H1 (cell line): ENCODE results near the gene EFEMP2. TPM values are rescaled to one million over a fixed set of nuclear protein-coding genes. Genes with fewer than 3 reads are reported as not detected.

Experiments used
- CTCF ChIA-PET: fragments of 300-600 bp; sonication (Branson Sonifier 250); formaldehyde crosslinking; loops from one replicate; lab custom pipeline; 2021; ENCODE audit not compliant: partially characterized antibody; lab: Charles Lee
- POLR2A ChIA-PET: fragments of 300-600 bp; sonication (Branson Sonifier 250); formaldehyde crosslinking; loops from one replicate; lab custom pipeline; 2021; ENCODE audit warnings: inconsistent platforms; ENCODE audit not compliant: partially characterized antibody; lab: Charles Lee
- DNase-seq, 2 experiments: peaks; one replicate each; pipeline versions ENCODE4 v3.0.0 to v3.0.0-alpha.2; 2010 to 2022; ENCODE audit warnings: low spot score in 2 of 2, low read depth in 1 of 2, mixed read lengths in 1 of 2
- FAIRE-seq: peaks from 2 replicates; lab custom pipeline; 2011; peaks lifted over from hg19 to GRCh38; lab: Jason Lieb, UNC
- H2AFZ ChIP-seq: 2 replicates; pipeline ENCODE4 v1.8.1; 2012; ENCODE audit warnings: low read length, inconsistent platforms
- H2AK5ac ChIP-seq: 2 replicates; pipeline ENCODE4 v1.6.1; 2013; ENCODE audit warnings: low read depth, low read length
- H2BK120ac ChIP-seq: replicated peaks from 2 replicates; pipeline ENCODE3; 2013; ENCODE audit warnings: low read depth, low read length, inconsistent platforms
- H2BK12ac ChIP-seq: 2 replicates; pipeline ENCODE4 v1.6.1; 2013; ENCODE audit warnings: low read depth, low read length
- H2BK15ac ChIP-seq: 2 replicates; pipeline ENCODE4 v1.6.1; 2013; ENCODE audit warnings: low read length
- H2BK20ac ChIP-seq: 2 replicates; pipeline ENCODE4 v1.6.1; 2013; ENCODE audit warnings: low read length
- H2BK5ac ChIP-seq: 2 replicates; pipeline ENCODE4 v1.6.1; 2013; ENCODE audit warnings: low read depth, low read length
- H3K14ac ChIP-seq: 2 replicates; pipeline ENCODE4 v1.6.1; 2013; ENCODE audit warnings: inconsistent platforms; ENCODE audit not compliant: insufficient read length
- H3K18ac ChIP-seq: 2 replicates; pipeline ENCODE4 v1.6.1; 2013; ENCODE audit warnings: low read length; ENCODE audit errors: extremely low read depth
- H3K23ac ChIP-seq: 2 replicates; pipeline ENCODE4 v1.6.1; 2013; ENCODE audit warnings: inconsistent platforms; ENCODE audit not compliant: insufficient read length
- H3K23me2 ChIP-seq: 2 replicates; pipeline ENCODE4 v1.6.1; 2013; ENCODE audit warnings: low read depth, low read length
- H3K27ac ChIP-seq: 2 replicates; pipeline ENCODE4 v1.6.1; 2011; ENCODE audit warnings: low read depth, low read length, inconsistent platforms
- H3K27me3 ChIP-seq, 4 experiments: replicated peaks in 1 of 4; 1 replicate in 1 of 4; 2 replicates in 3 of 4; pipeline versions ENCODE4 v1.6.1 to v1.8.1; 2011 to 2013; ENCODE audit warnings: low read length in 3 of 4, mild to moderate bottlenecking in 3 of 4, inconsistent platforms in 2 of 4, mixed read lengths in 2 of 4, moderate library complexity in 1 of 4; ENCODE audit not compliant: control insufficient read depth in 3 of 4, insufficient read depth in 3 of 4; ENCODE audit errors: extremely low read depth in 1 of 4
- H3K36me3 ChIP-seq, 4 experiments: 2 replicates each; pipeline versions ENCODE4 v1.6.1 to v1.8.1; 2011 to 2013; ENCODE audit warnings: mild to moderate bottlenecking in 4 of 4, low read length in 3 of 4, moderate library complexity in 2 of 4, control low read depth in 1 of 4, inconsistent platforms in 1 of 4; ENCODE audit not compliant: insufficient read depth in 4 of 4, control insufficient read depth in 2 of 4
- H3K4ac ChIP-seq: replicated peaks from 2 replicates; pipeline ENCODE3; 2013; ENCODE audit warnings: low read length, low read depth, mixed read lengths, inconsistent platforms; ENCODE audit not compliant: insufficient read length
- H3K4me1 ChIP-seq, 4 experiments: replicated peaks in 1 of 4; 1 replicate in 1 of 4; 2 replicates in 3 of 4; pipeline versions ENCODE4 v1.6.1 to v1.8.1; 2011 to 2013; ENCODE audit warnings: low read length in 3 of 4, inconsistent platforms in 2 of 4, mixed read lengths in 1 of 4; ENCODE audit not compliant: insufficient read depth in 4 of 4, control insufficient read depth in 3 of 4
- H3K4me2 ChIP-seq, 2 experiments: 2 replicates each; pipeline versions ENCODE4 v1.6.1 to v1.8.1; 2011 to 2013; ENCODE audit warnings: low read depth in 2 of 2, low read length in 2 of 2, control low read depth in 1 of 2, inconsistent platforms in 1 of 2, mild to moderate bottlenecking in 1 of 2; ENCODE audit not compliant: insufficient read depth in 1 of 2
- H3K4me3 ChIP-seq, 4 experiments: fragments of 200-600, 300-600 bp in 1 of 4; sonication (generic), shearing (Covaris generic), sonication (Bioruptor Twin) in 1 of 4; 2 replicates each; pipeline versions ENCODE4 v1.5.1 to v1.8.1; 2011 to 2016; ENCODE audit warnings: low read length in 4 of 4, low read depth in 3 of 4, control low read depth in 2 of 4, inconsistent platforms in 2 of 4, mild to moderate bottlenecking in 2 of 4, mixed read lengths in 1 of 4, moderate library complexity in 1 of 4; ENCODE audit not compliant: insufficient read depth in 2 of 4; ENCODE audit errors: extremely low read depth in 1 of 4
- H3K56ac ChIP-seq: replicated peaks from 2 replicates; pipeline ENCODE3; 2013; ENCODE audit warnings: low read depth, mild to moderate bottlenecking, mixed read lengths, low read length, inconsistent platforms; ENCODE audit not compliant: insufficient read length
- H3K79me1 ChIP-seq: 2 replicates; pipeline ENCODE4 v1.6.1; 2013; ENCODE audit warnings: low read depth, low read length, control low read depth
- H3K79me2 ChIP-seq, 2 experiments: 2 replicates each; pipeline versions ENCODE4 v1.6.1 to v1.8.1; 2012 to 2013; ENCODE audit warnings: low read length in 2 of 2, mild to moderate bottlenecking in 2 of 2, inconsistent platforms in 1 of 2; ENCODE audit not compliant: insufficient read depth in 2 of 2, control insufficient read depth in 1 of 2
- H3K9ac ChIP-seq, 4 experiments: replicated peaks in 1 of 4; 1 replicate in 1 of 4; 2 replicates in 3 of 4; pipeline versions ENCODE4 v1.6.1 to v1.8.1; 2011 to 2013; ENCODE audit warnings: low read depth in 3 of 4, low read length in 3 of 4, control low read depth in 2 of 4, mild to moderate bottlenecking in 2 of 4, moderate library complexity in 2 of 4, inconsistent platforms in 1 of 4; ENCODE audit errors: extremely low read depth in 1 of 4
- H3K9me3 ChIP-seq, 2 experiments: 2 replicates each; pipeline versions ENCODE4 v1.6.1 to v1.8.1; 2012 to 2013; ENCODE audit warnings: mild to moderate bottlenecking in 2 of 2, moderate library complexity in 2 of 2, control low read depth in 1 of 2, inconsistent platforms in 1 of 2, low read depth in 1 of 2, low read length in 1 of 2, mixed read lengths in 1 of 2; ENCODE audit not compliant: insufficient read depth in 2 of 2
- H4K20me1 ChIP-seq, 2 experiments: replicated peaks in 1 of 2; 2 replicates each; pipeline versions ENCODE3 to v1.8.1; 2011 to 2013; ENCODE audit warnings: inconsistent platforms in 2 of 2, low read length in 2 of 2, mild to moderate bottlenecking in 1 of 2; ENCODE audit not compliant: insufficient read depth in 2 of 2, control insufficient read depth in 1 of 2
- H4K5ac ChIP-seq: 2 replicates; pipeline ENCODE4 v1.6.1; 2013; ENCODE audit warnings: low read length, low read depth, mixed read lengths, inconsistent platforms; ENCODE audit not compliant: insufficient read length
- H4K8ac ChIP-seq: 2 replicates; pipeline ENCODE4 v1.8.0; 2013; ENCODE audit warnings: mild to moderate bottlenecking, moderate library complexity, low read length, inconsistent platforms; ENCODE audit not compliant: insufficient read depth; ENCODE audit errors: extremely low read depth
- H4K91ac ChIP-seq: replicated peaks from 2 replicates; pipeline ENCODE3; 2013; ENCODE audit warnings: low read length, mixed read lengths, inconsistent platforms; ENCODE audit not compliant: insufficient read length
- JUN ChIP-seq: IDR thresholded peaks from 2 replicates; pipeline ENCODE4 v1.6.1; 2011; ENCODE audit warnings: low read depth, mild to moderate bottlenecking, improper control_type of control experiment, low read length
- JUND ChIP-seq: IDR thresholded peaks from 2 replicates; pipeline ENCODE4 v1.6.1; 2011; ENCODE audit warnings: mild to moderate bottlenecking, improper control_type of control experiment, low read length
- NANOG ChIP-seq: IDR thresholded peaks from 2 replicates; pipeline ENCODE4 v1.6.1; 2011; ENCODE audit warnings: low read length, low read depth, mild to moderate bottlenecking, inconsistent platforms; ENCODE audit not compliant: insufficient read depth, poor library complexity, severe bottlenecking
- SUZ12 ChIP-seq: fragments of 200-600 bp; sonication (generic); IDR thresholded peaks from 2 replicates; pipeline ENCODE4 v1.6.1; 2012; ENCODE audit warnings: mild to moderate bottlenecking, inconsistent platforms, low read length, moderate library complexity, mixed read lengths
- WGBS, 2 experiments: shearing (Covaris generic) in 1 of 2; methylation state at CpG; one replicate each; pipeline versions ENCODE4 v1.1.6 to v1.1.7; 2013 to 2015; ENCODE audit warnings: low lambda C conversion rate in 2 of 2, mixed read lengths in 2 of 2, inconsistent platforms in 1 of 2, low coverage in 1 of 2, missing lambda C conversion rate in 1 of 2; ENCODE audit not compliant: insufficient replicate concordance in 2 of 2, insufficient coverage in 1 of 2, insufficient read length in 1 of 2; ENCODE audit errors: extremely low coverage in 1 of 2, missing lambda C conversion rate in 1 of 2; 5-methylcytosine and 5-hydroxymethylcytosine counted together
- polyA plus RNA-seq, 7 experiments: library from polyadenylated mRNA; depleted of rRNA in 3 of 7; stranded (reverse) in 5 of 7; unstranded in 2 of 7; fragments of >200 nt in 5 of 7; fragments of 200-250 nt in 2 of 7; gene quantifications; 1 replicate in 5 of 7; 2 replicates in 1 of 7; 4 replicates in 1 of 7; pipeline versions ENCODE4 v1.2.1 to v1.2.3, GENCODE V29; 2011 to 2013; ENCODE audit warnings: missing spikeins in 2 of 7, mixed read lengths in 2 of 7
- total RNA-seq: library from RNA; stranded (reverse); fragmentation: NEBNext Ultra II Directional; extraction: Animal tissue kit (Norgen Biotek cat#: 25700); gene quantifications from 2 replicates; pipeline ENCODE4 v1.2.1, GENCODE V29; 2021
- TF ChIP-seq, protein P1 (sequence below): IDR thresholded peaks from 2 replicates; pipeline ENCODE4 v1.6.1; 2011; ENCODE audit warnings: low read length, improper control_type of control experiment

Gene EFEMP2
- total and polyA plus RNA-seq, 2 of the 8 experiments (the other 6 are each of a cell fraction or from before 2014, with no cell fraction given): 8.8 to 17.2 TPM

DNA sequence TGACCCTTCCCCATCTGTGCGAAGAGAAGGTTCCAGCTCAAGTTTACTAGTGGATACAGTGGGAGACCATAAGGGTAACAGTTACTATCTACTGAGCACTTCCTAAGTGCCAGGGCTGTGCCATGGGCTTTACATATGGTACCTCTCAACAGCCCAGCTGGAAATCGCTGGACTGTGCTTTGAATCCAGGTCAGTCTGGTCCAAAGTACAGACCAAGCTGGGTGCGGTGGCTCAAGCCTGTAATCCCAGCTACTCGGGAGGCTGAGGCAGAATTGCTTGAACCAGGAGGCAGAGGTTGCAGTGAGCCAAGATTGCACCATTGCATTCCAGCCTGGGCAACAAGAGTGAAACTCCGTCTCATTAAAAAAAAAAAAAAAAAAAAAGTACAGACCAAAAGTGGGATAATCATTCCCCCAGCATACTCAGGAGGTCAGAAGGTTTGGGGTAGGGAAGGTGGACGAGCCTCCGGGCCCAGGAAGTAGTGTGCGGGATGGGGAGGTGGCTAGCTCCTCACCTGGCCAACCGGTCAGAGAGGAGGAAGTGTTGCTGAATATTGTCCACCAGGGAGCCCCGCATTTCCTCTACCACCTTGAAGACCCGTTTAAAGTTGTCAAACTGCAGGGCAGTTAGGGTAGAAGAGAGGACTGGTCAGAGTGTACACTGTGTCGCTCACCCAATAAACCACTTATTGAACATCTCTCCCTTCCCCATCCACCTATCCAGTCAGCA, 13.4 kb upstream of the EFEMP2 start:
- Histone ChIP-seq H2BK12ac (no peak overlapping the region), H3K56ac (no peak overlapping the region), H2BK15ac (no peak overlapping the region), H3K18ac (no peak overlapping the region), H3K79me1 (no peaks in the 10 kb centered on the region), H4K91ac (no peak overlapping the region), H2AFZ (no peak overlapping the region), H3K4me2 (no peak overlapping the region), H4K8ac (no peak overlapping the region), H2BK20ac (no peak overlapping the region), H2AK5ac (no peak overlapping the region), H3K4me3 (no peak overlapping the region), H3K79me2 (peaks cover 0 to 4% of the 10 kb centered on the region in 2 experiments; a peak in 1 of 4 replicates), H3K14ac (no peak overlapping the region), H3K27ac (no peak overlapping the region), H3K23ac (no peak overlapping the region), H2BK120ac (no peak overlapping the region), H3K36me3 (peaks cover 8 to 22% (median 18%) of the 10 kb centered on the region in 4 experiments; a peak in 7 of 8 replicates), H4K20me1 (peaks cover 6 to 7% of the 10 kb centered on the region in 2 experiments), H4K5ac (no peak overlapping the region), H3K4ac (no peak overlapping the region), H3K9me3 (no peaks in the 10 kb centered on the region), H3K27me3 (peaks cover 0 to 10% (median 8%) of the 10 kb centered on the region in 4 experiments; a peak in 6 of 7 replicates), H3K23me2 (peaks cover 19% of the 10 kb centered on the region), H3K4me1 (peaks cover 0 to 18% (median 11%) of the 10 kb centered on the region in 4 experiments; a peak in 5 of 7 replicates), H3K9ac (no peak overlapping the region), H2BK5ac (no peak overlapping the region)
- ChIA-PET CTCF (interaction anchor here (0.7 to 19.6 kb wide), 33 partner anchors 8 to 260 kb away, joined by 3 to 283 read pairs (median 5); partner anchors contain the start of genes CATSPER1, CFL1, CTSW and EFEMP2), POLR2A (interaction anchor here (39.7 kb wide), 1 partner anchor 30 kb away, joined by 1071 read pairs; the partner anchor contains the start of genes CFL1, EFEMP2 and MUS81)
- DNase-seq: no peak
- TF ChIP-seq SUZ12 (no peak), NANOG (no peak), JUN (no peak), JUND (no peak)
- TF ChIP-seq, protein P1, sequence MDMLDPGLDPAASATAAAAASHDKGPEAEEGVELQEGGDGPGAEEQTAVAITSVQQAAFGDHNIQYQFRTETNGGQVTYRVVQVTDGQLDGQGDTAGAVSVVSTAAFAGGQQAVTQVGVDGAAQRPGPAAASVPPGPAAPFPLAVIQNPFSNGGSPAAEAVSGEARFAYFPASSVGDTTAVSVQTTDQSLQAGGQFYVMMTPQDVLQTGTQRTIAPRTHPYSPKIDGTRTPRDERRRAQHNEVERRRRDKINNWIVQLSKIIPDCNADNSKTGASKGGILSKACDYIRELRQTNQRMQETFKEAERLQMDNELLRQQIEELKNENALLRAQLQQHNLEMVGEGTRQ: no peak
- FAIRE-seq: no peak
- 87% methylated on average over 11 of the region's 12 CpGs; no CpG with 5 or more reads in 1 of the 2 experiments for WGBS, 2 experiments
